Pancreas (tissue), 10 donors: Measurements from ENCODE around the gene USF2. TPM values are rescaled to one million over a fixed set of nuclear protein-coding genes. Genes with fewer than 3 reads are reported as not detected.

Experiments used
- ATAC-seq, 4 donors: fragments of 200-7000 bp; cut with Tn5 transposase; one replicate each; pipeline versions ENCODE4 v1.8.0 to v1.9.1; 2020; ENCODE audit warnings: mild to moderate bottlenecking in 4 of 4, moderate library complexity in 4 of 4
- DNase-seq, 6 donors: peaks; one replicate each; pipeline ENCODE4 v3.0.0-alpha.2; 2020
- FAIRE-seq: peaks from 2 replicates; lab custom pipeline; 2012; peaks lifted over from hg19 to GRCh38; lab: Jason Lieb, UNC
- H3K27ac ChIP-seq, 4 donors: fragments of 200-600 bp; sonication (generic); 1 replicate in 3 of 4; 2 replicates in 1 of 4; pipeline versions ENCODE4 v1.5.0 to v1.8.0; 2020
- H3K27me3 ChIP-seq, 4 donors: fragments of 200-600 bp; one replicate each; pipeline ENCODE4 v1.8.0; 2021
- H3K36me3 ChIP-seq, 3 donors: fragments of 200-600 bp; sonication (generic) in 1 of 3; one replicate each; pipeline versions ENCODE4 v1.5.0 to v1.8.0; 2020 to 2021
- H3K4me1 ChIP-seq, 3 donors: fragments of 200-600 bp; one replicate each; pipeline ENCODE4 v1.8.0; 2021
- H3K4me3 ChIP-seq, 4 donors: fragments of 200-600 bp; sonication (generic) in 2 of 4; one replicate each; pipeline versions ENCODE4 v1.5.0 to v1.8.0; 2020 to 2021
- H3K9me3 ChIP-seq, 4 donors: fragments of 200-600 bp; one replicate each; pipeline ENCODE4 v1.8.0; 2021
- CTCF ChIP-seq, 4 donors: fragments of 200-600 bp; sonication (generic) in 3 of 4; IDR thresholded peaks; one replicate each; pipeline versions ENCODE4 v1.5.0 to v1.8.0; 2021; ENCODE audit warnings: antibody characterized with exemption in 4 of 4
- WGBS, 2 donors: extraction: QIAGEN DNeasy Blood & Tissue Kit; methylation state at CpG; one replicate each; pipeline ENCODE4 v1.1.7; 2013; 5-methylcytosine and 5-hydroxymethylcytosine counted together
- intact Hi-C, 3 donors: fragments of 100-400 bp; cut with DNase I; formaldehyde crosslinking; loops; one replicate each; pipeline versions ENCODE4 v1.11.1 to v1.14.2; 2022
- polyA plus RNA-seq, 2 donors: library from polyadenylated mRNA; stranded (reverse); fragments of 200-250 nt; gene quantifications; one replicate each; pipeline ENCODE4 v1.2.3, GENCODE V29; 2013
- total RNA-seq, 6 donors: library from RNA; stranded (reverse); fragmentation: NEBNext Ultra II Directional in 4 of 6; extraction: Animal tissue kit (Norgen Biotek cat#: 25700) in 4 of 6; gene quantifications; one replicate each; pipeline versions ENCODE4 v1.2.1 to v1.2.4, GENCODE V29; 2021 to 2023
- donor health status: healthy with polysubstance abuse.
- donor health status: DM: no; HTN: no; CAD: no; lungs with moderate emphysema.
- donor health status: DM: no; HTN: no; CAD: no.
- donor health status: control.
- donor health status: control.
- donor health status: Bipolar disorder and iron deficiency.
- donor health status: DM: yes; HTN: yes; CAD: no.
- donor health status: DM: no; HTN: no; CAD: no.
- donor health status: DM: no; HTN: no; CAD: no.
- donor health status: DM: yes; HTN: yes; CAD: no.

USF2 gene
- total and polyA plus RNA-seq, 8 donors, result 46.4 to 112 (median 60.6) TPM

GRCh38 chr19:35222373-35223015, 46.3 kb upstream of the USF2 start:
- 82 to 90% methylated on average over 7 of the region's 7 CpGs for WGBS, 2 donors
- FAIRE-seq (no peak), DNase-seq (no peak), ATAC-seq (no peak)
- no peak overlapping the region for H3K4me3 ChIP-seq
- H3K4me1 ChIP-seq, result no peaks in the 10 kb centered on the region
- no peaks in the 10 kb centered on the region for H3K36me3 ChIP-seq
- H3K9me3 ChIP-seq, result no peaks in the 10 kb centered on the region
- TF ChIP-seq CTCF (IDR thresholded peaks at IDR 0.05), result no peak
- no peaks in the 10 kb centered on the region for H3K27me3 ChIP-seq
- H3K27ac ChIP-seq, result no peak overlapping the region
- intact Hi-C loops, result no loop called here

GRCh38 chr19:35223084-35223790, 45.5 kb upstream of the USF2 start:
- Histone ChIP-seq H3K27ac (no peak overlapping the region), H3K27me3 (no peaks in the 10 kb centered on the region), H3K9me3 (no peaks in the 10 kb centered on the region), H3K4me1 (no peaks in the 10 kb centered on the region), H3K36me3 (no peaks in the 10 kb centered on the region), H3K4me3 (no peak overlapping the region)
- TF ChIP-seq CTCF (IDR thresholded peaks at IDR 0.05), result no peak
- FAIRE-seq (no peak), ATAC-seq (no peak), DNase-seq (no peak)
- intact Hi-C loops, result no loop called here
- WGBS, 2 donors, result 63 to 68% methylated on average over 6 of the region's 6 CpGs

GRCh38 chr19:35223862-35224505, 44.8 kb upstream of the USF2 start:
- Histone ChIP-seq H3K4me3 (no peak overlapping the region), H3K9me3 (no peaks in the 10 kb centered on the region), H3K27ac (no peak overlapping the region), H3K27me3 (no peaks in the 10 kb centered on the region), H3K4me1 (no peaks in the 10 kb centered on the region), H3K36me3 (no peaks in the 10 kb centered on the region)
- 89 to 93% methylated on average over 4 of the region's 4 CpGs for WGBS, 2 donors
- intact Hi-C loops, result no loop called here
- DNase-seq, result no peak
- TF ChIP-seq CTCF (IDR thresholded peaks at IDR 0.05), result no peak
- FAIRE-seq, result no peak
- no peak for ATAC-seq

- Histone ChIP-seq H3K4me3 (no peak overlapping the region), H3K27ac (no peak overlapping the region), H3K4me1 (no peaks in the 10 kb centered on the region), H3K36me3 (no peaks in the 10 kb centered on the region), H3K27me3 (no peaks in the 10 kb centered on the region), H3K9me3 (no peaks in the 10 kb centered on the region)
- intact Hi-C loops, result no loop called here
- peak; percentile 31 to 96 (median 79) for ATAC-seq
- no peak for TF ChIP-seq CTCF (IDR thresholded peaks at IDR 0.05)
- WGBS, 2 donors, result 51 to 63% methylated on average over 36 to 41 of the region's 41 CpGs
- peak in 4 of 6 donors; percentile 37 to 83 (median 60) for DNase-seq
- no peak for FAIRE-seq
These were observed 43.8 kb upstream of the USF2 start for GRCh38 chr19:35224681-35225571.
